Stomach (tissue), 4 donors: Measurements from ENCODE around the gene AMELX.

Experiments
- EP300 ChIP-seq: sonication (generic); formaldehyde crosslinking; IDR thresholded peaks from one replicate; pipeline ENCODE4 v1.6.1; 2017; ENCODE audit warnings: antibody characterized with exemption
- POLR2A ChIP-seq, 4 donors: fragments of 450-650 bp; IDR thresholded peaks; one replicate each; pipeline ENCODE4 v1.6.1; 2016; ENCODE audit warnings: antibody characterized with exemption in 4 of 4, control low read depth in 2 of 4, mild to moderate bottlenecking in 1 of 4, moderate library complexity in 1 of 4
- TF ChIP-seq, protein P1 (sequence below), 7 experiments: fragments of 450-650 bp in 4 of 7; fragments of 200-600 bp in 3 of 7; sonication (generic) in 3 of 7; IDR thresholded peaks; one replicate each; pipeline ENCODE4 v1.5.1; 2016 to 2019; ENCODE audit warnings: antibody characterized with exemption in 7 of 7, control low read depth in 2 of 7, mild to moderate bottlenecking in 1 of 7

DNA sequence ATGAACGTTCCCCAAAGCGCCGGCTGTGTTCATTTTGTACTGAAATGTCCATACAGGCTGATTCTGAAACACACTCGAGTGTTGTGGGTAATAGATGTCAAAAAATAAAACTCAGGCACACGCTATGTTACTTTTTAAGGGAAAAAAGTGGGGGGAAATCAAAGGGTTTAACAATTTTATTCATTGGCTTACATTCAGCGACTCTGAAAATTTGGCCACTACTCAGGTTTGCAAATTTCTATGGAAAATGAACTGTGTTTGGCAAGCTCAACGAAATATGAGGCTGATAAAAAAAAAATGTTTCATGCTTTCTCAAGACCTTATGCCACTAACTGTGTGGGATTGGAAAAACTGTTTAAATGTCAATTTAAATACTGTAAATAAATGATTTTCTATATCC, 18.5 kb downstream of the AMELX start:
- TF ChIP-seq, protein P1, sequence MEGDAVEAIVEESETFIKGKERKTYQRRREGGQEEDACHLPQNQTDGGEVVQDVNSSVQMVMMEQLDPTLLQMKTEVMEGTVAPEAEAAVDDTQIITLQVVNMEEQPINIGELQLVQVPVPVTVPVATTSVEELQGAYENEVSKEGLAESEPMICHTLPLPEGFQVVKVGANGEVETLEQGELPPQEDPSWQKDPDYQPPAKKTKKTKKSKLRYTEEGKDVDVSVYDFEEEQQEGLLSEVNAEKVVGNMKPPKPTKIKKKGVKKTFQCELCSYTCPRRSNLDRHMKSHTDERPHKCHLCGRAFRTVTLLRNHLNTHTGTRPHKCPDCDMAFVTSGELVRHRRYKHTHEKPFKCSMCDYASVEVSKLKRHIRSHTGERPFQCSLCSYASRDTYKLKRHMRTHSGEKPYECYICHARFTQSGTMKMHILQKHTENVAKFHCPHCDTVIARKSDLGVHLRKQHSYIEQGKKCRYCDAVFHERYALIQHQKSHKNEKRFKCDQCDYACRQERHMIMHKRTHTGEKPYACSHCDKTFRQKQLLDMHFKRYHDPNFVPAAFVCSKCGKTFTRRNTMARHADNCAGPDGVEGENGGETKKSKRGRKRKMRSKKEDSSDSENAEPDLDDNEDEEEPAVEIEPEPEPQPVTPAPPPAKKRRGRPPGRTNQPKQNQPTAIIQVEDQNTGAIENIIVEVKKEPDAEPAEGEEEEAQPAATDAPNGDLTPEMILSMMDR (IDR thresholded peaks at IDR 0.05), result no peak
- TF ChIP-seq POLR2A (IDR thresholded peaks at IDR 0.05) (no peak), EP300 (no peak)
